ENCODE data around the gene LRP1-AS.

The LRP1-AS gene

GRCh38 chr12:57116580-57117281, 30.7 kb downstream of the LRP1-AS start:
- DNase-seq, result no peak

DNA sequence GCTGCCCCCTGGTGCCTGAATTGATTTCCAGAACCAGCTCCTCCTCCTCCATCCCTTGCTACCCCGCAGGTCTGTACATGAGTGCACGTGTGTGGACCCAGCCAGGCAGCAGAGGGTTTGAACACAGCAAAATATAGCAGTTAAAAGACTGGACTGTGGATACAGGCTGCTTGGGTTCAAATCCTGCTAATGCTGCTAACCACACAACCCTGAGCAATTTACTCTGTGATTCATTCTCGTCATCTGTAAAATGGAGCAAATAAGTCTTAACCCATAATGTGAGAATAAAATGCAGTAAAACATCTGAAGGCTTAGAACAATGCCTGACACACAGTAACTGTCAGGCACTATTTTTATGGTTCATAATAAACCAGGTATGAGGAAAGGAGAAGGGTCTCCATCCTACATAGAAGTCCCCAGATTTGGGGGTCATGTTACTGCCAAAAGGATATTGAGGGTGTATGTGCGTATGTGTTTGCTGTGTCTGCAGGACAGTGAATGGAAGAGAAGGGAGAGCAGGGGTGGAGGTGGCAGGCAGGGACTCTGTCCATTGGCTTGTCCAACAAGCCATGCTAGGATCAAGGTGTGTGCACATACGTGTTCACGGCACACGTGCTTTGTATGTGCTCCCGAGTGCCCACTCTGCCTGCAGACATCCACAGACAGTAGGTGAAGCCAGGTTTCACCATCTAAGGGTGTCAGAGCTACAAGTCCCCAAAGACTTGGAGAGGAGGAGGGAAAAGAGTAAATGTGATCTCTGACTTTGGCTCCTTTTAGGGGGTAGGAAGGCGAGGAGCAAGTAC, 34.7 kb downstream of the LRP1-AS start:
- no peak for DNase-seq

- DNase-seq, result no peak
Observed at GRCh38 chr12:57111031-57111734, 36.2 kb downstream of the LRP1-AS start, which contains the start of gene STAT6. STAT6 (minus strand) TSS chr12:57111362; CDS start chr12:57108278, 3,084 bp downstream.

GRCh38 chr12:57110104-57111030, 37.1 kb downstream of the LRP1-AS start:
- DNase-seq, result no peak

DNA sequence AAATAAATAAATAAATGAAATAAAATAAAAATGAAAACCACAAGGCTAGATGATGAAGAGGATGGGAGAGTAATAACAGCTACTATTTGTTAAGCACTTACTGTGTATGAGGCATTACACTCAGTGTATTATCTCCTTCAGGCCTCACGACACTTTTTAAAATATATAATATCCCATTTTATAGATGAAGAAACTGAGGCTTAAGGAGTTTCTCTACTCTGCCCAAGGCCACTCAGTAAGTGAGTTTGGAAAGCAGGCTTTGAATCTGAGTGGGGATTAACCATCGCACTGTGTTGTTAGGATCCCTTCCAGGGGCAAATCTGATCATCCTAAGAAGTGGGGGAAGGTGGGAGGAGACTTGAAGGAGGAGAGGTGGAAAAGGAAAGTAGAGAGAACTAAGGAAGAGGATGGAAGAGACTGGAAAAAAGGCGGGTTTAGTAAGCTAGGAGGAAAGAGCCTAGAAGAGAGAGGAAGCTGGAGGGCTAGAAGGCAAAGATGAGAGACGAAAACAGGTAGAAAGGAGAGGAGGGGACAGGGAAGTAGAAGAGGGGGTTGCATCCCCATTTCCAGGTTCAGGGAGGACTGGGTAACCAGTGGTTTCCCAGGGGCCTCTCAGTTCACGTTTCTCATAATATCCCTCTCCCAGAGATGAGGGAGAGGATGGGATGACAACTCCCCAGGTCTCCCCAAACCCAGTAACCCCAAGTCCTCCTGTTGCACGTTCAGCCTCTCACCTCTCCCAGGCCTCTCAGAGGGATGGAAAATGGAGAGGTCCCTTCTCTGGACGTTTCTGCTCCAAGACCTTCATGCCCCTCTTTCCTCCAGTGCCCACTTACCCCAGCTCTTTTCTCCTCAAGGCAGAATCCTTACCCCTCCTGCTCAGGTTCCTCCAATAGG, 38.0 kb downstream of the LRP1-AS start:
- no peak for DNase-seq

DNA sequence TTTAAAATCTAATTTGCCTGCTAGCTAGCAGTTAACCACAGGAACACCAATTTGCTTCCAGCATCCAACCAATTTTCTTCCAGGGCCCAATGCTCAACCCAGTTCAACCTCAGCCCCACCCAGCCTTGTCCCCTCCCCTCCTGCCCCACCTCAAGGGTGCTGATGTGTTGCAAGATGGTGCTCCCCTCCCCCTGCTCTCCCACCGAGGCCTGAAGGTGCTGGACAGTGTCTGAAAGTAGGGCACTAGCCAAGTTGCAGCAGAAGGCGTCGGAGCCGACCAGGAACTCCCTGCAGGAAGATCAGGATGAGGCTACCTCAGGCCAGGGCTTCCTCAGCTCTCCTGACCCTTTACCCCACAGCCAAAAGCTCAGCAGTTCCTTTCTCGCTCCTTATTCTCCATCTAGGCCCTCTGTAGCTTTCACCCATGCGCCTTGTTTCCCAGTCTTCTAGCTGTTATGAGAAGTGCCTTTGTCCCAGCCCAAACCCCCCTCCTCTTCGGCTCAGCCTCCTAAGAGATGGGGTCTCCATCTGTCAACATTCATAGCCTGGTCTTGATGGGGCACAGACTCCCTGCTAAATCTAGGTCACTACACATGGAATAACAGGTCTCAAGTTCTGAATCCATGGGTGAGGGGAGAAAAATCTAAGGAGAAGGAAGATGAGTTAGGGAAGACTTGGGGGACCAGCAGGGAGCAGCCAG, 39.8 kb downstream of the LRP1-AS start:
- DNase-seq, result no peak

DNA sequence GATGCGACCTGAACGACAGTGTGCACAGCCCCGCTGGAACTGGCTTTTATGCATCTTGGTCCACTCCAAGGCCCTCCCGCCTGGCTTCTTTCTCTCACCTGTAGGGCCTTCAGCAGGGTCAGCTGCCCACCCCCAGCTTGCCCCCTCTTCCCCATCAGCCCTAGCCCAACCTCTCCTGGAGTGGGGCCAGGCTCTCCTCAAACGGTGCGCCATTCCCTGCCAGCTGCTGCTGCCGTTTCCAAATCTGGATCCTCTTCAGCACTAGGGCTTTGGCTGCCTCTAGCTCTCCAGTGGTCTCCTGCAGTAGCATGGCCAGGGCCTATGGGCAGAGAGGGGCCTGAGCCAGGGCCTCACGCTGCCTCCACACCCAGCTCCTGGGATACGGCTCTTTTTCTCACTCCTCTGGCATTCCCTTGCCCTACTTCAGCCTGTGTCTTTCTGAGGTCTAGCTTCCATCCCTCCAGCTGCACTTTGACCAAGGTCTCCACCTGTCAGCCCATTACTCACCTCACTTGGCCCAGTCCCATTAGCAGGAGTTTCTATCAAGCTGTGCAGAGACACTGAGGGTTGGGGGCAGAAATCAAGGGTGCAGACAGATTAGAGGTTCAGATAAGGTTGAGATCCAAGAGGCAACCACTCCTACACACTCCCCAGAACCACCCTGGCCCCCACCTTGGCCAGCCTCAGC, 41.3 kb downstream of the LRP1-AS start:
- DNase-seq, result no peak

DNA sequence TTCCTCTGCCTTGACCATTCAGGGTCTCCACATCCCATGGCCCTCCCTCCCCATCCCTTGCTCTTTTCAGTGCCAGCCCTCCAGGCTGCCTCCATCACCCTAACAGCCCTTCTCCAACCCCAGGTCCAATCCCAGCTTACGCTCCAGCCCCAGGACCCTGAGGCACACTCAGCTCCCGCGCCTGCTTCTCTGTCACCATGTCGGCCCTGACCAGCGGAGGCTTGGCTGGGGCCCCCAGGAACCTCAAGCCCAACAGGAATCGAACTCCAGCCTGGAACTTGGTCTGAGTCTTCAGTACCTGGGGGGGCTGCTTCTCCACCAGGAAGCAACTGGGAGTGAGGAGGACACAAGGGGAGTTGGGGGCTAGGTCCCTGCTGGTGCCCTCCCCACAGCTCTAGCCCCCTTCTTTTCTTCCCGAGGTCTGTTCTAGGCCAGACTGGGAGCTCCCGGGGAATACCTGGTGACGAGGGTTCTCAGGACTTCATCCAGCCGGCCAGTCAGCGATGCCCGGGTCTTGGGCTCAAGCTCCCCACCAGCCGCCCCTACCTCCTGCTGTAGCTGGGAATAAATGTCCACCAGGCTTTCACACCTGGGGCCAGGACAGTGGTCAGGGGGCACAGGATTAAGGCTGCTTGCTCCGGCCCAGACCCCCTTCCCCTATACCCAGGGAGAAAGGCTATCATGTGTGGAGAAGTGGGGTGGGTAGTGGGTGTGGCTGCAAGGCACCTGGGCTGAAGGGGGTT, 42.2 kb downstream of the LRP1-AS start:
- no peak for DNase-seq

DNA sequence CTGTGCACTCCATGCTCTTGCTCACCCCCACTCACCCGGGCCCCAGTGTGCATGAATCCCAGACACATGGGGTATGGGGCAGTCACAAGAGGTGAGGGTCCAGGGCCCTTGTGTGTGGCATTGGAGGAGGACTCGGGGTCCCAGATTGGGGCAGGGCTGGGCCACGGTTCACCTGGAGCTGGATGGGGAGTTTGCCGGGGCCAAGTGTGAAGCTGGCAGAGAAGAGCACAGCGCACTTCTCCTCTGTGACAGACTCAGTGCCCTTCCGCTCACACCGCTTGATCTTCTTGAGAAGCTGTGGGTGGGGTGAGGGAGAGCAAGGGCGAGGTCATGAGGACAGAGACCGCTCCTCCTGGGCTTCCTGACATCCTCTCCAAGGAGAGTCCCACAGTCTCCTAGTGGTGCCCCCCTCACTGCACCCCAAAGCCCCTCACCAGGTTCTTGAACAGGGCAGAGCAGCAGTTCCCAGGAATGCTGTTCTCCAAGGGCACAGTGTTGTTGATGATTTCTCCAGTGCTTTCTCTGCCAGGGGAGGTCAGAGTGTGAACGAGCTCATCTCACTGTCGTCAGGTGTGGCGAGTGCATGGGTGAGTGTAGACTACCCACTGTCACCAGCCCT, 43.0 kb downstream of the LRP1-AS start:
- no peak for DNase-seq

DNA sequence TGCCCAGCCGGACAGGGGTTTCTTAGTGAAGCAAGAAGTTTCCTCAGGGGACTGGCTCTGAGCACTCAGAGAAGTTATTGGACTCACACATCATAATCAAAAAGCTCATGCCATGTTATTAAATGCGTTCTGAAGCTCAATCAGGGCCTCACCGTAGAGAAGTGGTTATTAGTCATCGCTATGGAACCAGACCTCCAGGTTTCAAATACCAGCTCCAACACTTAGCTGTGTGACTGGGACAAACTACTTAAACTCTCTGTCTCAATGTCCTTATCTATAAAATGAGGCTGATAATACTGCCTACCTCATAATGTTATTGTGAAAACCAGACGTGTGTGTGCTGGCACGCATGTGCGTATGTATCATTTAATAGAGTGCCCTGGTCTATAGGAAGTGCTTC, 43.6 kb downstream of the LRP1-AS start:
- DNase-seq, result no peak

- DNase-seq, result no peak
Observed at GRCh38 chr12:57101892-57102695, 45.3 kb downstream of the LRP1-AS start.

DNA sequence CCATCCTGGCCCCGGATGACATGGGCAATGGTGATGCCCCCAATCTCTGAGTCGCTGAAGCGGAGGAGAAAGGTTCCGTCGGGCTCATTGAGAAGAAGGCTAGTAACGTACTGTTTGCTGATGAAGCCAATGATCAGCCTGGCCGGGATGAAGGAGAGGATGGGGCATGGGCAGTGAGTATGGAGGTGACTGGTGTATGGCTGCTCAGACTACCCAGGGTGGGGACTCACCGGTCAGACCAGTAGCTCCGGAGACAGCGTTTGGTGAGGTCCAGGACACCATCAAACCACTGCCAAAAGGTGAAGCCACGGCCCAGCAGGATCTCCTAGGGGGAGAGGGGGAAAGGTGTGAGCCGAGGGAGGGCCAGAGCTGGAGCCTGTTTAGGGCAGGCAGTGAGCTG, 47.7 kb downstream of the LRP1-AS start:
- DNase-seq, result no peak

- no peak for DNase-seq
Observed at GRCh38 chr12:57099047-57099714, 48.2 kb downstream of the LRP1-AS start.

DNA sequence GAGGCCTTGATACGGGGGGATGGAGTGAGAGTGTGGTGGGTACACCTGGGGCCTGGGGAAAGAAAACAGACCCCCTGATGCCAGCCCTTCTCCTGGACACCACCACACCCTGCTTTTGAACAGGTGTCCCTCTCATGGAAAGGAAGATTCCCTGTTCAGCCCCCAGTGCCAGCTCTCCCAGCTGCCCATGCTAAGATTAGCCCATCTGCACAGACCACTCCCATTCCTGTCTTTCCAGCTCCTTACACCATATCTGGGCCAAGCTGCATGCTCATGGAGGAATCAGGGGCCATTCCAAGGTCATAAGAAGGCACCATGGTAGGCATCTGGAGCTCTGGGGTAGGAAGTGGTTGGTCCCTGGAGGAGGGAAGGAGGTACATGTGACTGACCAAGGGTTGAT, 48.9 kb downstream of the LRP1-AS start:
- DNase-seq, result no peak

GRCh38 chr12:57097554-57097835, 49.9 kb downstream of the LRP1-AS start:
- no peak for DNase-seq

DNA sequence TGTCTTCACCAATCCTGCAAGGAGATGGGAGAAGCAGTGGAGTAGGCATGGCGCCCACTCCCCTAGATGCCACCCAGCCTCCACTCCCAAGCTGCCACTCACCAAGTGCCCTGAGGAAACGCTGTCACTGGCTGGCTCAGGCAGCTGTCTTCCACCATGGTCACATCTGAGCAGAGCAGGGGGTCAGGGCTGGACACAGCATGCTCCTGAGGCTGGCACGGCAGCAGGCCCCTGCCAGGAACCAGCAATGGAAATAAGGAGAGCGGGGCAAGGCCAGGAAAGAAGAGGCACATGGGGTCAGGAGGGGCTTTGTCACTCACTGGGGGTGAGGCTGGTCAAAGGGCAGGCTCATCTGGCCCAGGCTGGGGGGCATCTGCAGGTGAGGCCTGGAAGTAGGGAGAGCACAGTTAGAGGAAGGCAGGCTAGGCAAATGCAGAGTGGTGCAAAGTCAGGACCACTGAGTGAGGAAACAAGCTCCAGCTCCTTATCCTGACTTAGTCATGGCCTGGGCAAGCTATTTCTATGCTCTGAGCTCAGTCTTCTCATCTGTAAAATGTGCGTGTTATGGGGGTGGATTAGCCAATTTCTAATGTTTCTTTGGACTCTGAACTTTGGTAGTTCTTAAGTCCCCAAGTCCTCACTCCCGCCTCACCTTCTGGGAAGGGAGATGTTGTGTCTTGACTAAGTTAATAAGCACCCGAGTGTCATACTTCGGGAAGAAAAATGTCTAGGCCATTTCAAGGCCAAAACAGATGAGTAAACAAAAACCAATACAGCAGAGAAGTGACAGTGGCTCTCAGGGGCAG, 50.5 kb downstream of the LRP1-AS start:
- DNase-seq, result no peak

GRCh38 chr12:57096099-57096572, 51.3 kb downstream of the LRP1-AS start:
- no peak for DNase-seq
